Measurements from ENCODE around the gene RGS11. TPM values are rescaled to one million over a fixed set of nuclear protein-coding genes. Genes with fewer than 3 reads are reported as not detected.
"Not testable (repeated sequence)": the region's sequence is repeated elsewhere in the genome, so short reads cannot be mapped to it uniquely, and the experiment has no call there.

Gene RGS11
- total RNA-seq, 1 donor, result 0.86 TPM

- TF ChIP-seq CTCF (IDR thresholded peaks at IDR 0.05; ENCODE audit: insufficient read depth, low read depth, low read length), result no peak
- DNase-seq (ENCODE audit: low read depth), result no peak
- H3K4me3 ChIP-seq (ENCODE audit: low read depth, low read length), result no peak overlapping the region
Measured at GRCh38 chr16:245105-245504, 30.6 kb downstream of the RGS11 start.

GRCh38 chr16:243348-243747, 32.4 kb downstream of the RGS11 start:
- H3K4me3 ChIP-seq (ENCODE audit: low read depth, low read length), result no peak overlapping the region
- DNase-seq (ENCODE audit: low read depth), result no peak
- no peak for TF ChIP-seq CTCF (IDR thresholded peaks at IDR 0.05; ENCODE audit: insufficient read depth, low read depth, low read length)

GRCh38 chr16:242281-242680, 33.5 kb downstream of the RGS11 start:
- no peak for DNase-seq (ENCODE audit: low read depth)
- H3K4me3 ChIP-seq (ENCODE audit: low read depth, low read length), result no peak overlapping the region
- TF ChIP-seq CTCF (IDR thresholded peaks at IDR 0.05; ENCODE audit: insufficient read depth, low read depth, low read length), result no peak

GRCh38 chr16:240559-240958, 35.2 kb downstream of the RGS11 start:
- TF ChIP-seq CTCF (IDR thresholded peaks at IDR 0.05; ENCODE audit: insufficient read depth, low read depth, low read length), result no peak
- no peak overlapping the region for H3K4me3 ChIP-seq (ENCODE audit: low read depth, low read length)
- DNase-seq (ENCODE audit: low read depth), result no peak

- DNase-seq (ENCODE audit: low read depth), result peak; percentile 59
- no peak for TF ChIP-seq CTCF (IDR thresholded peaks at IDR 0.05; ENCODE audit: insufficient read depth, low read depth, low read length)
- no peak overlapping the region for H3K4me3 ChIP-seq (ENCODE audit: low read depth, low read length)
Measured at GRCh38 chr16:239948-240277, 35.8 kb downstream of the RGS11 start.

GRCh38 chr16:234468-235305, 41.1 kb downstream of the RGS11 start, which contains the start of gene FAM234A:
FAM234A (plus strand) TSS chr16:234821; CDS start chr16:254414, 19,593 bp downstream.
- peak; percentile 32 for TF ChIP-seq CTCF (IDR thresholded peaks at IDR 0.05; ENCODE audit: insufficient read depth, low read depth, low read length)
- DNase-seq (ENCODE audit: low read depth), result peak; percentile 90

GRCh38 chr16:230949-231348, 44.8 kb downstream of the RGS11 start:
- DNase-seq (ENCODE audit: low read depth), result no peak
- H3K4me3 ChIP-seq (ENCODE audit: low read depth, low read length), result no peak overlapping the region
- TF ChIP-seq CTCF (IDR thresholded peaks at IDR 0.05; ENCODE audit: insufficient read depth, low read depth, low read length), result no peak

More at GRCh38 chr16:234468-235305, 41.1 kb downstream of the RGS11 start, which contains the start of gene FAM234A:
- peak within 1 kb of the TSS; percentile 95 for H3K4me3 ChIP-seq (ENCODE audit: low read depth, low read length)

GRCh38 chr16:230351-230750, 45.4 kb downstream of the RGS11 start:
- DNase-seq (ENCODE audit: low read depth); H3K4me3 ChIP-seq (ENCODE audit: low read depth, low read length): not testable (repeated sequence)

All from fibroblast of villous mesenchyme (primary cell).